ENCODE results near the gene ITSN2. TPM values are rescaled to one million over a fixed set of nuclear protein-coding genes. Genes with fewer than 3 reads are reported as not detected.

The ITSN2 gene
- total and polyA plus RNA-seq, 2 donors (not counting 1 experiment from before 2014, with no cell fraction given): 23.1 to 43.4 TPM

DNA sequence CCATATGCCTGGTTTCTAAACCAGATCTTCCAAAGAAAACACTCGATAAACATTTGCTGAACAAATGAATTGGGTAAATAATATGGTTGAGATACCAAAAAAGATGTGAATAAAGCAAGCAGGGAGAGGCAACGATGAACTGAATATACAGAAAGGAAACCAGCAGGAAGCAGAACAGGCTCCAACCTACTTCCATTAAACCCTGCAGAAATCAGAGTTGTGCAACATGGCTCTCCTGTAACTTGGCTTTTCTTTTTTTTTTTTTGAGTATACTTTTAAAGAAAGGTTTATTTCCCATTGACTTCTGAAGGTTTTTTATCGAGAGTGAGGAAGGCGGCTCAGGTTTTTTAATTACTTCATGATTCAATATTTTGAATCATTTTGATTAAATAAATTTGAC lies 23.5 kb downstream of the ITSN2 start:
- Histone ChIP-seq H3K4me2 (ENCODE audit: extremely low read depth, insufficient read depth, low read length) (no peak overlapping the region), H3K4me1 (ENCODE audit: control insufficient read depth, extremely low read depth, insufficient read depth, low read length) (no peaks in the 10 kb centered on the region), H3K36me3 (ENCODE audit: control insufficient read depth, insufficient read depth, low read length) (no peaks in the 10 kb centered on the region), H3K9me3 (ENCODE audit: control insufficient read depth, insufficient read depth, low read depth, low read length) (no peaks in the 10 kb centered on the region), H3K27me3 (ENCODE audit: control insufficient read depth, insufficient read depth, low read length) (no peaks in the 10 kb centered on the region), H3K4me3 (replicated peaks in 1 of 4; ENCODE audit: control extremely low read depth in 1 of 4, insufficient read depth in 1 of 4, low read depth in 3 of 4, low read length in 4 of 4) (no peak overlapping the region), H3K79me2 (ENCODE audit: control insufficient read depth, insufficient read depth, low read length) (no peaks in the 10 kb centered on the region), H3K9ac (ENCODE audit: insufficient read depth, low read length) (no peak overlapping the region), H4K20me1 (ENCODE audit: control insufficient read depth, extremely low read depth, insufficient read depth, low read length) (no peaks in the 10 kb centered on the region), H2AFZ (ENCODE audit: low read length) (no peak overlapping the region), H3K27ac (ENCODE audit: insufficient read depth, low read length) (no peak overlapping the region)
- DNase-seq (ENCODE audit: low read depth in 2 of 2): no peak
- no peak for TF ChIP-seq EZH2 (IDR thresholded peaks at IDR 0.05; ENCODE audit: low read length, missing control alignments)
- TF ChIP-seq, protein P1, sequence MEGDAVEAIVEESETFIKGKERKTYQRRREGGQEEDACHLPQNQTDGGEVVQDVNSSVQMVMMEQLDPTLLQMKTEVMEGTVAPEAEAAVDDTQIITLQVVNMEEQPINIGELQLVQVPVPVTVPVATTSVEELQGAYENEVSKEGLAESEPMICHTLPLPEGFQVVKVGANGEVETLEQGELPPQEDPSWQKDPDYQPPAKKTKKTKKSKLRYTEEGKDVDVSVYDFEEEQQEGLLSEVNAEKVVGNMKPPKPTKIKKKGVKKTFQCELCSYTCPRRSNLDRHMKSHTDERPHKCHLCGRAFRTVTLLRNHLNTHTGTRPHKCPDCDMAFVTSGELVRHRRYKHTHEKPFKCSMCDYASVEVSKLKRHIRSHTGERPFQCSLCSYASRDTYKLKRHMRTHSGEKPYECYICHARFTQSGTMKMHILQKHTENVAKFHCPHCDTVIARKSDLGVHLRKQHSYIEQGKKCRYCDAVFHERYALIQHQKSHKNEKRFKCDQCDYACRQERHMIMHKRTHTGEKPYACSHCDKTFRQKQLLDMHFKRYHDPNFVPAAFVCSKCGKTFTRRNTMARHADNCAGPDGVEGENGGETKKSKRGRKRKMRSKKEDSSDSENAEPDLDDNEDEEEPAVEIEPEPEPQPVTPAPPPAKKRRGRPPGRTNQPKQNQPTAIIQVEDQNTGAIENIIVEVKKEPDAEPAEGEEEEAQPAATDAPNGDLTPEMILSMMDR (conservative IDR thresholded peaks at IDR 0.05 in 1 of 2, IDR thresholded peaks at IDR 0.05 in 1 of 2; ENCODE audit: low read depth in 1 of 2, low read length in 2 of 2): no peak

DNA sequence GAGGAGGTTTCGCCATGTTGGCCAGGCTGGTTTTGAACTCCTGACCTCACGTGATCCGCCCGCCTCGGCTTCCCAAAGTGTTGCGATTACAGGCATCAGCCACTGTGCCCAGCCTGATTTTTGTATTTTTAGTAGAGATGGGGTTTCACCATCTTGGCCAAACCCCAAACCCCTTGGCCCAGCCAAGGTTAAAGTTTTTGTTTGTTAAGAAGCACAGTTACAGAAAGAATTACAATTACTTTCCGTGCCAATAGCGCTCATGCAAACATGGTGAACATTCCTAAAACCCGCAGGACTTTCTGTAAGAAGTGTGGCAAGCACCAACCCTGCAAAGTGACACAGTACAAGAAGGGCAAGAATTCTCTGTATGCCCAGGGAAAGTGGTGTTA lies 26.1 kb downstream of the ITSN2 start:
- H3K27me3 ChIP-seq (ENCODE audit: control insufficient read depth, insufficient read depth, low read length): no peaks in the 10 kb centered on the region
- H3K4me1 ChIP-seq (ENCODE audit: control insufficient read depth, extremely low read depth, insufficient read depth, low read length): no peaks in the 10 kb centered on the region
- no peak overlapping the region for H3K4me2 ChIP-seq (ENCODE audit: extremely low read depth, insufficient read depth, low read length)
- H3K27ac ChIP-seq (ENCODE audit: insufficient read depth, low read length): no peak overlapping the region
- no peaks in the 10 kb centered on the region for H3K36me3 ChIP-seq (ENCODE audit: control insufficient read depth, insufficient read depth, low read length)
- no peak overlapping the region for H2AFZ ChIP-seq (ENCODE audit: low read length)
- no peak overlapping the region for H3K4me3 ChIP-seq (replicated peaks in 1 of 4; ENCODE audit: control extremely low read depth in 1 of 4, insufficient read depth in 1 of 4, low read depth in 3 of 4, low read length in 4 of 4)
- H3K9ac ChIP-seq (ENCODE audit: insufficient read depth, low read length): no peak overlapping the region
- no peaks in the 10 kb centered on the region for H4K20me1 ChIP-seq (ENCODE audit: control insufficient read depth, extremely low read depth, insufficient read depth, low read length)
- H3K9me3 ChIP-seq (ENCODE audit: control insufficient read depth, insufficient read depth, low read depth, low read length): no peaks in the 10 kb centered on the region
- H3K79me2 ChIP-seq (ENCODE audit: control insufficient read depth, insufficient read depth, low read length): no peaks in the 10 kb centered on the region
- TF ChIP-seq, protein P1 (conservative IDR thresholded peaks at IDR 0.05 in 1 of 2, IDR thresholded peaks at IDR 0.05 in 1 of 2; ENCODE audit: low read depth in 1 of 2, low read length in 2 of 2): no peak
- TF ChIP-seq EZH2 (IDR thresholded peaks at IDR 0.05; ENCODE audit: low read length, missing control alignments): no peak
- peak; percentile 65 to 72 for DNase-seq (ENCODE audit: low read depth in 2 of 2)

DNA sequence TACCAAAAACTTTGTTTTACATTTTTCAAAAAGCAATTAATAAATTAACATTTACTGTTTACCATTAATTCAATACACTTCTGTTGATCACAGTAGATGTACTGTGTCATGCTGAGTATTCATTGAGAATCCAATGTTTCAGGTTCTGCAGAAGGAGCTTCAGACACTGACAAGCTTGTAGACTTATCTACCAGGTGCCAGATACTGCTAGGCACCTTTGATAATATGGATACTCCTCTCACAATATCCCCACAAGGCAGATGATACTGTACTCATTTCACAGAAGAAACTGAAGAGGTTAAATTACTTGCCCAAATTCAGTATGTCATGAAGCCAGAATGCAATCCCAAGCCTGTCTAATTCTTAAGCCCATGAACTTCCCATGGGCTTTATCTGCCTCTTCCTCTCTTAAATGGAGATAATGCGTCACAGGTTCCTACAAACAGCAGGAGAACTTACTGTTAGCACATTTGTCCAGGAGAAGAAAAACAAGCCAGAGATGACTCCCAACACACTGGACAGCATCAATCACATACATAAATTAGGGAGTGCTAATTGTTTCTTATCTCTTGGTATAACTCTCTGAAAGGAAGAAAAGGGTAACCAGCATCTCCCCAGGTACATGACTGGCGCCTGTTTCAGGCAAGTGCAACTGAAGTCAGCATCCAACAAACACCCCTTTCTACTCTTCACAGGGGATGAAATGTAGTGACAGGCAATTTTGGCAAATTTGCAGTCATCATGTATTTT lies 27.4 kb downstream of the ITSN2 start:
- no peak for DNase-seq (ENCODE audit: low read depth in 2 of 2)
- Histone ChIP-seq H3K9ac (ENCODE audit: insufficient read depth, low read length) (no peak overlapping the region), H3K79me2 (ENCODE audit: control insufficient read depth, insufficient read depth, low read length) (no peaks in the 10 kb centered on the region), H3K36me3 (ENCODE audit: control insufficient read depth, insufficient read depth, low read length) (no peaks in the 10 kb centered on the region), H2AFZ (ENCODE audit: low read length) (no peak overlapping the region), H3K27ac (ENCODE audit: insufficient read depth, low read length) (no peak overlapping the region), H3K4me1 (ENCODE audit: control insufficient read depth, extremely low read depth, insufficient read depth, low read length) (no peaks in the 10 kb centered on the region), H3K4me2 (ENCODE audit: extremely low read depth, insufficient read depth, low read length) (no peak overlapping the region), H3K4me3 (replicated peaks in 1 of 4; ENCODE audit: control extremely low read depth in 1 of 4, insufficient read depth in 1 of 4, low read depth in 3 of 4, low read length in 4 of 4) (no peak overlapping the region), H4K20me1 (ENCODE audit: control insufficient read depth, extremely low read depth, insufficient read depth, low read length) (no peaks in the 10 kb centered on the region), H3K9me3 (ENCODE audit: control insufficient read depth, insufficient read depth, low read depth, low read length) (no peaks in the 10 kb centered on the region), H3K27me3 (ENCODE audit: control insufficient read depth, insufficient read depth, low read length) (no peaks in the 10 kb centered on the region)
- TF ChIP-seq EZH2 (IDR thresholded peaks at IDR 0.05; ENCODE audit: low read length, missing control alignments): no peak
- TF ChIP-seq, protein P1 (conservative IDR thresholded peaks at IDR 0.05 in 1 of 2, IDR thresholded peaks at IDR 0.05 in 1 of 2; ENCODE audit: low read depth in 1 of 2, low read length in 2 of 2): no peak
